Neural cell (in vitro differentiated cells): ENCODE measurements around the gene ACVRL1. TPM values are rescaled to one million over a fixed set of nuclear protein-coding genes. Genes with fewer than 3 reads are reported as not detected.

ENCODE experiments used
- H2AFZ ChIP-seq: fragments of 200-600, 300-800 bp; sonication (generic), shearing (Covaris generic); 2 replicates; pipeline ENCODE4 v1.6.0; 2014; ENCODE audit warnings: low read depth, mild to moderate bottlenecking, antibody characterized with exemption, low read length, moderate library complexity
- H3F3A ChIP-seq: fragments of 200-600 bp; shearing (Covaris generic); 2 replicates; pipeline ENCODE4 v1.6.1; 2016; ENCODE audit warnings: mild to moderate bottlenecking, moderate library complexity, mixed read lengths, antibody characterized with exemption, low read length; ENCODE audit not compliant: insufficient read depth, poor library complexity, severe bottlenecking
- H3K27ac ChIP-seq: fragments of 200-600, 300-800 bp; sonication (generic), shearing (Covaris generic); 2 replicates; pipeline ENCODE4 v1.5.1; 2014; ENCODE audit warnings: mild to moderate bottlenecking, low read length, moderate library complexity
- H3K27me3 ChIP-seq: fragments of 300-800, 200-600 bp; sonication (generic), shearing (Covaris generic); 2 replicates; pipeline ENCODE4 v1.6.0; 2014; ENCODE audit warnings: mild to moderate bottlenecking, low read depth, low read length, moderate library complexity; ENCODE audit not compliant: insufficient read depth
- H3K36me3 ChIP-seq: fragments of 300-800, 200-600 bp; sonication (generic), shearing (Covaris generic); 2 replicates; pipeline ENCODE4 v1.5.1; 2014; ENCODE audit warnings: mild to moderate bottlenecking, antibody characterized with exemption, low read length, moderate library complexity; ENCODE audit not compliant: insufficient read depth
- H3K4me2 ChIP-seq: fragments of 300-800, 200-600 bp; sonication (generic), shearing (Covaris generic); 2 replicates; pipeline ENCODE4 v1.6.0; 2014; ENCODE audit warnings: mild to moderate bottlenecking, low read length
- H3K4me3 ChIP-seq: fragments of 300-800, 200-600 bp; sonication (generic), shearing (Covaris generic); 2 replicates; pipeline ENCODE4 v1.5.1; 2014; ENCODE audit warnings: mild to moderate bottlenecking, low read length, moderate library complexity
- H3K79me2 ChIP-seq: fragments of 200-600 bp; shearing (Covaris generic); replicated peaks from 2 replicates; pipeline ENCODE4 v1.6.0; 2014; ENCODE audit warnings: mild to moderate bottlenecking, low read length, moderate library complexity; ENCODE audit not compliant: insufficient read depth
- H3K9ac ChIP-seq: fragments of 300-800, 200-600 bp; sonication (generic), shearing (Covaris generic); 2 replicates; pipeline ENCODE4 v1.6.1; 2016; ENCODE audit warnings: mild to moderate bottlenecking, low read length, mixed read lengths
- H3K9me2 ChIP-seq: fragments of 200-600 bp; shearing (Covaris generic); 2 replicates; pipeline ENCODE4 v1.6.1; 2016; ENCODE audit warnings: mild to moderate bottlenecking, low read length, mixed read lengths; ENCODE audit not compliant: insufficient read depth
- H3K9me3 ChIP-seq: fragments of 200-600, 300-800 bp; sonication (generic), shearing (Covaris generic); 2 replicates; pipeline ENCODE4 v1.6.1; 2016; ENCODE audit warnings: mild to moderate bottlenecking, mixed run types, low read length, moderate library complexity, mixed read lengths
- H4K20me1 ChIP-seq: fragments of 200-600 bp; shearing (Covaris generic); 2 replicates; pipeline ENCODE4 v1.6.1; 2016; ENCODE audit warnings: mild to moderate bottlenecking, mixed run types; ENCODE audit not compliant: insufficient read depth
- EP300 ChIP-seq: fragments of 450-650 bp; conservative IDR thresholded peaks from 2 replicates; pipeline ENCODE4 v1.6.1; 2014; ENCODE audit warnings: antibody characterized with exemption, mild to moderate bottlenecking, moderate library complexity; ENCODE audit not compliant: poor library complexity, severe bottlenecking
- EZH2 ChIP-seq: fragments of 200-600, 300-800 bp; shearing (Covaris generic), sonication (generic); IDR thresholded peaks from 2 replicates; pipeline ENCODE4 v1.6.1; 2014; ENCODE audit warnings: antibody characterized with exemption, low read length, borderline replicate concordance, mild to moderate bottlenecking; ENCODE audit not compliant: insufficient read depth, poor library complexity, severe bottlenecking
- MXI1 ChIP-seq: fragments of 450-650 bp; conservative IDR thresholded peaks from 2 replicates; pipeline ENCODE4 v1.6.1; 2014; ENCODE audit warnings: antibody characterized with exemption, mild to moderate bottlenecking; ENCODE audit not compliant: poor library complexity, severe bottlenecking
- POLR2AphosphoS5 ChIP-seq: IDR thresholded peaks from 2 replicates; pipeline ENCODE4 v1.6.1; 2012
- RAD21 ChIP-seq: fragments of 450-650 bp; conservative IDR thresholded peaks from 2 replicates; pipeline ENCODE4 v1.6.1; 2014; ENCODE audit warnings: antibody characterized with exemption, mild to moderate bottlenecking, moderate library complexity
- SMC3 ChIP-seq: fragments of 450-650 bp; conservative IDR thresholded peaks from 2 replicates; pipeline ENCODE4 v1.6.1; 2014; ENCODE audit warnings: antibody characterized with exemption, mild to moderate bottlenecking, moderate library complexity; ENCODE audit not compliant: poor library complexity
- TAF1 ChIP-seq: IDR thresholded peaks from 2 replicates; pipeline ENCODE4 v1.6.1; 2012; ENCODE audit warnings: low read depth
- polyA plus RNA-seq: library from polyadenylated mRNA; depleted of rRNA; stranded (reverse); fragments of >200 nt; gene quantifications from 2 replicates; pipeline ENCODE4 v1.2.3, GENCODE V29; 2014
- TF ChIP-seq, protein P1 (sequence below): IDR thresholded peaks from 2 replicates; pipeline ENCODE4 v1.6.1; 2012; ENCODE audit warnings: borderline replicate concordance
- TF ChIP-seq, protein P2 (sequence below): fragments of 450-650 bp; IDR thresholded peaks from 2 replicates; pipeline ENCODE4 v1.5.1; 2014; ENCODE audit warnings: antibody characterized with exemption, mild to moderate bottlenecking, moderate library complexity; ENCODE audit not compliant: poor library complexity, severe bottlenecking

Gene ACVRL1
- polyA plus RNA-seq, 1 donor from 2014 or later, result not detected

DNA sequence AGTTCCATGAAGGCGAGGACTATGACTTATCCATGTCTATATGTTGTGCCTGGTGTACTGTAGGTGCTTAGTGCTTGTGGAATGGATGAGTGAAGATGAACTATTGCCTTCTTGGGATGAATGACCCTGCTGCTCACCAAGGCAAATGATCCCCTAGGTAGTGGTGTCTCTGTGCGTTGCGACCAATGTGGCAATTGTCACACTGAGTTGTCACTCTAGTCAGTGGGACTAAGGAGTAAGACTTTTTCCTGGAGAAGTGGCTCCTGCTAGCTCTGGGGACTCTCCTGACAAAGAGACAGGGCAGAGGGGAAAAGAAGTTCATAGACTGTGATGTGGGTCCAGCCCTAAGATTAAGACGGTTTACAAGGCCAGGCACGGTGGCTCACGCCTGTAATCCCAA lies 40.8 kb downstream of the ACVRL1 start:
- no peaks in the 10 kb centered on the region for H3K9me2 ChIP-seq
- no peaks in the 10 kb centered on the region for H3K9me3 ChIP-seq
- H3K79me2 ChIP-seq, result peaks cover 14% of the 10 kb centered on the region
- TF ChIP-seq POLR2AphosphoS5, result no peak
- no peak for TF ChIP-seq EZH2
- no peak for TF ChIP-seq TAF1
- no peak for TF ChIP-seq RAD21
- TF ChIP-seq EP300, result no peak
- TF ChIP-seq, protein P1, sequence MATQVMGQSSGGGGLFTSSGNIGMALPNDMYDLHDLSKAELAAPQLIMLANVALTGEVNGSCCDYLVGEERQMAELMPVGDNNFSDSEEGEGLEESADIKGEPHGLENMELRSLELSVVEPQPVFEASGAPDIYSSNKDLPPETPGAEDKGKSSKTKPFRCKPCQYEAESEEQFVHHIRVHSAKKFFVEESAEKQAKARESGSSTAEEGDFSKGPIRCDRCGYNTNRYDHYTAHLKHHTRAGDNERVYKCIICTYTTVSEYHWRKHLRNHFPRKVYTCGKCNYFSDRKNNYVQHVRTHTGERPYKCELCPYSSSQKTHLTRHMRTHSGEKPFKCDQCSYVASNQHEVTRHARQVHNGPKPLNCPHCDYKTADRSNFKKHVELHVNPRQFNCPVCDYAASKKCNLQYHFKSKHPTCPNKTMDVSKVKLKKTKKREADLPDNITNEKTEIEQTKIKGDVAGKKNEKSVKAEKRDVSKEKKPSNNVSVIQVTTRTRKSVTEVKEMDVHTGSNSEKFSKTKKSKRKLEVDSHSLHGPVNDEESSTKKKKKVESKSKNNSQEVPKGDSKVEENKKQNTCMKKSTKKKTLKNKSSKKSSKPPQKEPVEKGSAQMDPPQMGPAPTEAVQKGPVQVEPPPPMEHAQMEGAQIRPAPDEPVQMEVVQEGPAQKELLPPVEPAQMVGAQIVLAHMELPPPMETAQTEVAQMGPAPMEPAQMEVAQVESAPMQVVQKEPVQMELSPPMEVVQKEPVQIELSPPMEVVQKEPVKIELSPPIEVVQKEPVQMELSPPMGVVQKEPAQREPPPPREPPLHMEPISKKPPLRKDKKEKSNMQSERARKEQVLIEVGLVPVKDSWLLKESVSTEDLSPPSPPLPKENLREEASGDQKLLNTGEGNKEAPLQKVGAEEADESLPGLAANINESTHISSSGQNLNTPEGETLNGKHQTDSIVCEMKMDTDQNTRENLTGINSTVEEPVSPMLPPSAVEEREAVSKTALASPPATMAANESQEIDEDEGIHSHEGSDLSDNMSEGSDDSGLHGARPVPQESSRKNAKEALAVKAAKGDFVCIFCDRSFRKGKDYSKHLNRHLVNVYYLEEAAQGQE, result no peak
- TF ChIP-seq, protein P2, sequence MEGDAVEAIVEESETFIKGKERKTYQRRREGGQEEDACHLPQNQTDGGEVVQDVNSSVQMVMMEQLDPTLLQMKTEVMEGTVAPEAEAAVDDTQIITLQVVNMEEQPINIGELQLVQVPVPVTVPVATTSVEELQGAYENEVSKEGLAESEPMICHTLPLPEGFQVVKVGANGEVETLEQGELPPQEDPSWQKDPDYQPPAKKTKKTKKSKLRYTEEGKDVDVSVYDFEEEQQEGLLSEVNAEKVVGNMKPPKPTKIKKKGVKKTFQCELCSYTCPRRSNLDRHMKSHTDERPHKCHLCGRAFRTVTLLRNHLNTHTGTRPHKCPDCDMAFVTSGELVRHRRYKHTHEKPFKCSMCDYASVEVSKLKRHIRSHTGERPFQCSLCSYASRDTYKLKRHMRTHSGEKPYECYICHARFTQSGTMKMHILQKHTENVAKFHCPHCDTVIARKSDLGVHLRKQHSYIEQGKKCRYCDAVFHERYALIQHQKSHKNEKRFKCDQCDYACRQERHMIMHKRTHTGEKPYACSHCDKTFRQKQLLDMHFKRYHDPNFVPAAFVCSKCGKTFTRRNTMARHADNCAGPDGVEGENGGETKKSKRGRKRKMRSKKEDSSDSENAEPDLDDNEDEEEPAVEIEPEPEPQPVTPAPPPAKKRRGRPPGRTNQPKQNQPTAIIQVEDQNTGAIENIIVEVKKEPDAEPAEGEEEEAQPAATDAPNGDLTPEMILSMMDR, result no peak
- TF ChIP-seq MXI1, result no peak
- no peak for TF ChIP-seq SMC3
- H3F3A ChIP-seq, result no peaks in the 10 kb centered on the region
- H4K20me1 ChIP-seq, result no peaks in the 10 kb centered on the region
- no peak overlapping the region for H3K4me2 ChIP-seq
- no peak overlapping the region for H3K9ac ChIP-seq
- H3K27ac ChIP-seq, result no peak overlapping the region
- no peak overlapping the region for H2AFZ ChIP-seq
- H3K27me3 ChIP-seq, result no peaks in the 10 kb centered on the region
- no peak overlapping the region for H3K4me3 ChIP-seq
- H3K36me3 ChIP-seq, result no peaks in the 10 kb centered on the region

DNA sequence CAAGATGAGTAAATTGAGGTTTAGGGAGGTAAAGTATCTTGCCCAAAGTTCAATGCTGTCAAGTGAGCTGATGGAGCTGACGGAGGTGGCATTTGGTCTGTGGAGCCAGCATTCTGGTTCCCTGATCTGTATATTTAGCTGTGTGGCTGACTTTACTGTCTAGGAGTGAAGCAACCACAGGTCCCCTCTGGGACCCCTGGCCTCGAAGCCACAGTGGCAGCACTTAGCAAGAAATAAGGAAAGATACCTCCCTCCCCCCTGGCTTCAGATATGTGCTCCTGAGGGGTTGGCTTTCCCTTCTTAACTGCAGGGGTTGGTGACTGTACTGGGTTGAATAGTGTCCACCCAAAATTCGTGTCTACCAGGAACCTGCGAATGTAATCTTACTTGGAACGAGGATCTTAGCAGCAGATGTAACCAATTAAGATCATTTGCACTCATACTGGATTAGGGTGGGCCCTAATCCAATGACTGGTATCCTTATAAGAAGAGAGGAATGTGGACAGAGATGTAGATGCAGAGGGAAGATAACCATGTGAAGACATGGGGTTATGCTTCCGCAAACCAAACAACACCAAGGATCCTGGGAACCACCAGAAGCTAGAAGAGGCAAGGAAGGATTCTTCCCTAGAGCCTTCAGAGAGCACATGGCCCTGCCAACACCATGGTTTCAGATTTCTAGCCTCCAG lies 42.2 kb downstream of the ACVRL1 start:
- H3K27me3 ChIP-seq, result no peaks in the 10 kb centered on the region
- TF ChIP-seq TAF1 (no peak), EZH2 (no peak), SMC3 (no peak), MXI1 (no peak)
- TF ChIP-seq, protein P1, result no peak
- TF ChIP-seq, protein P2, result no peak
- no peak overlapping the region for H3K4me2 ChIP-seq
- H3K9me2 ChIP-seq, result no peaks in the 10 kb centered on the region
- H3K9me3 ChIP-seq, result no peaks in the 10 kb centered on the region
- peak overlapping the region; percentile 88 for H3K4me3 ChIP-seq
- no peaks in the 10 kb centered on the region for H4K20me1 ChIP-seq
- no peak overlapping the region for H2AFZ ChIP-seq
- H3K79me2 ChIP-seq, result peaks cover 28% of the 10 kb centered on the region
- no peak overlapping the region for H3K9ac ChIP-seq
- no peaks in the 10 kb centered on the region for H3K36me3 ChIP-seq
- H3F3A ChIP-seq, result no peaks in the 10 kb centered on the region
- H3K27ac ChIP-seq, result no peak overlapping the region
